HG03565 (cell line): ENCODE results near the gene MMGT1.
"Not testable (repeated sequence)": the region's sequence is repeated elsewhere in the genome, so short reads cannot be mapped to it uniquely, and the experiment has no call there.

Experiments
- ATAC-seq: cut with Tn5 transposase; IDR thresholded peaks from one replicate; pipeline ENCODE4 v1.9.1; 2021; ENCODE audit warnings: mild to moderate bottlenecking, moderate library complexity; ENCODE audit not compliant: unreplicated experiment

The MMGT1 gene

GRCh38 chrX:135927897-135928296 is 45.9 kb downstream of the MMGT1 start:
- no peak for ATAC-seq

GRCh38 chrX:135923353-135923752 is 50.4 kb downstream of the MMGT1 start:
- ATAC-seq: no peak

GRCh38 chrX:135920516-135920915 is 53.3 kb downstream of the MMGT1 start:
- not testable (repeated sequence) for ATAC-seq

- no peak for ATAC-seq
These were observed 59.4 kb downstream of the MMGT1 start for GRCh38 chrX:135914404-135914803.
